Measurements from ENCODE around the gene H2AZ1. TPM values are rescaled to one million over a fixed set of nuclear protein-coding genes. Genes with fewer than 3 reads are reported as not detected.
"Not testable (repeated sequence)": the region's sequence is repeated elsewhere in the genome, so short reads cannot be mapped to it uniquely, and the experiment has no call there.

Gene H2AZ1
- total RNA-seq, 1 donor from 2014 or later: 60.7 TPM

GRCh38 chr4:99965674-99966350 lies 15.7 kb upstream of the H2AZ1 start:
- Histone ChIP-seq H3K27ac (replicated peaks) (no peak overlapping the region), H3K4me3 (no peak overlapping the region), H3K27me3 (ENCODE audit: low read depth) (no peaks in the 10 kb centered on the region), H3K9me3 (replicated peaks) (no peaks in the 10 kb centered on the region), H3K36me3 (no peaks in the 10 kb centered on the region), H3K4me1 (no peaks in the 10 kb centered on the region)
- no peak for TF ChIP-seq CTCF (IDR thresholded peaks at IDR 0.05; ENCODE audit: borderline replicate concordance)
- no peak for DNase-seq
- intact Hi-C loops (cut with micrococcal nuclease): no loop called here

- Histone ChIP-seq H3K4me1 (no peaks in the 10 kb centered on the region), H3K9me3 (replicated peaks) (no peaks in the 10 kb centered on the region), H3K4me3 (no peak overlapping the region), H3K27me3 (ENCODE audit: low read depth) (no peaks in the 10 kb centered on the region), H3K36me3 (no peaks in the 10 kb centered on the region), H3K27ac (replicated peaks) (no peak overlapping the region)
- no peak for TF ChIP-seq CTCF (IDR thresholded peaks at IDR 0.05; ENCODE audit: borderline replicate concordance)
- no peak for DNase-seq
- intact Hi-C loops (cut with micrococcal nuclease): no loop called here
Observed at GRCh38 chr4:99965173-99965572, 15.1 kb upstream of the H2AZ1 start.

- intact Hi-C loops (cut with micrococcal nuclease): no loop called here
- H3K36me3 ChIP-seq: no peaks in the 10 kb centered on the region
- H3K27ac ChIP-seq (replicated peaks): no peak overlapping the region
- DNase-seq: no peak
- H3K4me1 ChIP-seq: no peaks in the 10 kb centered on the region
- no peaks in the 10 kb centered on the region for H3K9me3 ChIP-seq (replicated peaks)
- H3K4me3 ChIP-seq: no peak overlapping the region
- H3K27me3 ChIP-seq (ENCODE audit: low read depth): no peaks in the 10 kb centered on the region
- no peak for TF ChIP-seq CTCF (IDR thresholded peaks at IDR 0.05; ENCODE audit: borderline replicate concordance)
Observed at GRCh38 chr4:99961711-99962110, 11.6 kb upstream of the H2AZ1 start.

GRCh38 chr4:99960648-99961047 lies 10.6 kb upstream of the H2AZ1 start:
- H3K36me3 ChIP-seq: no peaks in the 10 kb centered on the region
- no peak for DNase-seq
- H3K27ac ChIP-seq (replicated peaks): no peak overlapping the region
- intact Hi-C loops (cut with micrococcal nuclease): no loop called here
- H3K4me1 ChIP-seq: no peaks in the 10 kb centered on the region
- TF ChIP-seq CTCF (IDR thresholded peaks at IDR 0.05; ENCODE audit: borderline replicate concordance): no peak
- H3K9me3 ChIP-seq (replicated peaks): peaks cover 5% of the 10 kb centered on the region
- H3K27me3 ChIP-seq (ENCODE audit: low read depth): no peaks in the 10 kb centered on the region
- H3K4me3 ChIP-seq: no peak overlapping the region

- H3K4me3 ChIP-seq; H3K36me3 ChIP-seq; H3K9me3 ChIP-seq (replicated peaks); H3K27ac ChIP-seq (replicated peaks); DNase-seq; H3K4me1 ChIP-seq; H3K27me3 ChIP-seq (ENCODE audit: low read depth): not testable (repeated sequence)
- intact Hi-C loops (cut with micrococcal nuclease): loop anchor here (10.0 kb wide), 1 partner anchor 393 kb away; the partner anchor contains the start of gene TRMT10A
Observed at GRCh38 chr4:99958207-99958606, 8.1 kb upstream of the H2AZ1 start.

- peaks cover 1% of the 10 kb centered on the region for H3K9me3 ChIP-seq (replicated peaks)
- intact Hi-C loops (cut with micrococcal nuclease): loop anchor here (10.0 kb wide), 1 partner anchor 386 kb away; the partner anchor contains the start of gene TRMT10A
- peak overlapping the region; percentile 96 for H3K27ac ChIP-seq (replicated peaks)
- H3K36me3 ChIP-seq: peaks cover 11% of the 10 kb centered on the region
- H3K4me3 ChIP-seq: peak overlapping the region; percentile 95
- no peak for DNase-seq
- no peaks in the 10 kb centered on the region for H3K27me3 ChIP-seq (ENCODE audit: low read depth)
- peaks cover 53% of the 10 kb centered on the region for H3K4me1 ChIP-seq
- TF ChIP-seq CTCF (IDR thresholded peaks at IDR 0.05; ENCODE audit: borderline replicate concordance): no peak
Observed at GRCh38 chr4:99950913-99951254, 809 bp upstream of the H2AZ1 start.

All from left ventricle myocardium inferior (tissue), 1 donor.